GM12864 (cell line): Measurements from ENCODE around the gene RPL3.

ENCODE experiments used
- DNase-seq: peaks from one replicate; pipeline ENCODE4 v3.0.0-alpha.2; 2011; ENCODE audit warnings: low read depth
- H3K4me3 ChIP-seq: 2 replicates; pipeline ENCODE4 v1.5.1; 2011; ENCODE audit warnings: mild to moderate bottlenecking, low read depth, low read length, control low read depth
- TF ChIP-seq, protein P1 (sequence below): IDR thresholded peaks from 2 replicates; pipeline ENCODE4 v1.5.1; 2011; ENCODE audit warnings: low read depth, mild to moderate bottlenecking, moderate library complexity, low read length, control low read depth, inconsistent platforms; ENCODE audit errors: missing control alignments

RPL3 gene

DNA sequence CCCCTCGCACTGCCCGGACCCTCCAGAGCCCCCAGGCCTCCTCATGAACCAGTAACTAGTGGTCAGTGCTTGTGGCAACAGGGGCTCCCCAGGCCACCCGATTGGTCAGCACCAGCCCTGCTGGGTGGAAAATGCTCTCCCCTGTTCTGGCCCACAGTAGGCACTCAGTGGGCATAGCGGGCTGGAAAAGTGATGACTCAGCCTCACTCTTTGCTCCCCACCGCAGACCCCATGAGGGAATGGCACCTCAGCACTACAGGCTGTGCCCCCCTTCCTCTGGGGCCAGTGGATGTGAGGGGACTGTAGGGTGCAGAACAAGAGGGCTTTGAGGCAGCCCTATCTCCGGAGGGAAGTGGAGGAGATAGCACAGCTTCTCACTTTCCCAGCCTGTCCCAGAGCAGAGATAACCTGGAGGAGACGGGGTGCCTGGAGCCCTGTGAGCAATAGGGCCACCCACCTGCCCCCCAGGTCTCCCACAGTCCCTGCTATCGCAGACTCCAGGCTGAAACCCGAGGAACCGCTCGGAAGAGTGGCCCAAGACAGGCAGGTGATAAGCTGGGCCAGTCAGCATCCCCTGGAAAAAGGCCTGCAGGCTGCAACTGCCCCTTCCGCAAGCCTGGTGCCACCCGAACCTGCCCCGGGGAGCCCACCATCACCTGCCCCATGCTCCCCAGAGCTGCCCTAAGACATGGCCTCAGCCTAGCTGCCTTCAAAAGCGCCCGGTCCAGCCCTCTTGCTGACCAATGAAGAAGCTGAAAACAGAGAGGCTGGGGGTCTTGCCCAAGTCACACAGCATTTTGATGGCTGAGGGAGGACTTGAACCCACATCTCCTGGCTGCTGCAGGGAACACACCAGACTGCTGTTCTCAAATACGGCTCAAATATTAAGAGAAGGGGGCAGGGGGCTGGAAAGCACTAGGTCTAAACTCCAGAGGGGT lies 45.2 kb downstream of the RPL3 start:
- H3K4me3 ChIP-seq = no peak overlapping the region
- TF ChIP-seq, protein P1, sequence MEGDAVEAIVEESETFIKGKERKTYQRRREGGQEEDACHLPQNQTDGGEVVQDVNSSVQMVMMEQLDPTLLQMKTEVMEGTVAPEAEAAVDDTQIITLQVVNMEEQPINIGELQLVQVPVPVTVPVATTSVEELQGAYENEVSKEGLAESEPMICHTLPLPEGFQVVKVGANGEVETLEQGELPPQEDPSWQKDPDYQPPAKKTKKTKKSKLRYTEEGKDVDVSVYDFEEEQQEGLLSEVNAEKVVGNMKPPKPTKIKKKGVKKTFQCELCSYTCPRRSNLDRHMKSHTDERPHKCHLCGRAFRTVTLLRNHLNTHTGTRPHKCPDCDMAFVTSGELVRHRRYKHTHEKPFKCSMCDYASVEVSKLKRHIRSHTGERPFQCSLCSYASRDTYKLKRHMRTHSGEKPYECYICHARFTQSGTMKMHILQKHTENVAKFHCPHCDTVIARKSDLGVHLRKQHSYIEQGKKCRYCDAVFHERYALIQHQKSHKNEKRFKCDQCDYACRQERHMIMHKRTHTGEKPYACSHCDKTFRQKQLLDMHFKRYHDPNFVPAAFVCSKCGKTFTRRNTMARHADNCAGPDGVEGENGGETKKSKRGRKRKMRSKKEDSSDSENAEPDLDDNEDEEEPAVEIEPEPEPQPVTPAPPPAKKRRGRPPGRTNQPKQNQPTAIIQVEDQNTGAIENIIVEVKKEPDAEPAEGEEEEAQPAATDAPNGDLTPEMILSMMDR = no peak
- DNase-seq = no peak

DNA sequence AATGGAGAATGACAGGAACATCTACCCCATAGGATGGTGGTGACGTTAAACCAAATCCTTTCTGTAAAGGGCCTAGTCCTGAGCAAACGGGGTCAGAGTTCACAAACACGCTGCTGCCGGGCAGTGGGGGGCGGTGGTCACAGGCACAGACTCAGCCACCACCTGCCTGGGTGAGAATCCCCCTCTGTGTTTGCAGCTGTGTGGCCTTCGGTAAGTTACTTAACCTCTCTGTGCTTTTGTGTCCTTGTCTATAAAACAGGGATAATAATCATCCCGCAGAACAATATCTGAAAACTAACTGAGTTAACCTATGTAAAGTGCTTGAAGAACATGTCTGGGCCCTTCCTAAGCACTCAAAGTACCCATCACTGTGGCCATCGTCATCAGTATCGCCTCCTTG lies 48.6 kb downstream of the RPL3 start:
- DNase-seq = no peak
- H3K4me3 ChIP-seq = no peak overlapping the region
- TF ChIP-seq, protein P1 = no peak

DNA sequence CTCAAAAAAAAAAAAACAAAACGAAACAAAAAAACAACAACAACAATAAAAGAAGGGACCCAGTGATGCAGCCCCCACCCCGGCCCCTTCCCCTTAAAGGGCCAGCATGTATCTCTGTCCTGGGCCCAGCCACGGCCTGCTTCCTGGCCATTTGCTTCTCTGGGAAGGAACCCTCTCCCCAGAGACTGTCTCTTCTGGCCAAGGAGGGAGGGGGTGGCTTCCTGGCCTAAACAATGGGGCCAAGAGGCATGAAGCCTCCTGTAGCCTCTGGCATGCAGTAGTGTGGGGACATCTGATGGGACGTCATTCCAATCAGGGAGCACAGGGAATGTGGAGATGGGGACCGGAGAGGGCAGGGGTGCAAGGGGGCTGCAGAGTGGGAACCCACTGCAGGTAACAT lies 49.1 kb downstream of the RPL3 start:
- TF ChIP-seq, protein P1 = no peak
- DNase-seq = no peak
- H3K4me3 ChIP-seq = no peak overlapping the region

DNA sequence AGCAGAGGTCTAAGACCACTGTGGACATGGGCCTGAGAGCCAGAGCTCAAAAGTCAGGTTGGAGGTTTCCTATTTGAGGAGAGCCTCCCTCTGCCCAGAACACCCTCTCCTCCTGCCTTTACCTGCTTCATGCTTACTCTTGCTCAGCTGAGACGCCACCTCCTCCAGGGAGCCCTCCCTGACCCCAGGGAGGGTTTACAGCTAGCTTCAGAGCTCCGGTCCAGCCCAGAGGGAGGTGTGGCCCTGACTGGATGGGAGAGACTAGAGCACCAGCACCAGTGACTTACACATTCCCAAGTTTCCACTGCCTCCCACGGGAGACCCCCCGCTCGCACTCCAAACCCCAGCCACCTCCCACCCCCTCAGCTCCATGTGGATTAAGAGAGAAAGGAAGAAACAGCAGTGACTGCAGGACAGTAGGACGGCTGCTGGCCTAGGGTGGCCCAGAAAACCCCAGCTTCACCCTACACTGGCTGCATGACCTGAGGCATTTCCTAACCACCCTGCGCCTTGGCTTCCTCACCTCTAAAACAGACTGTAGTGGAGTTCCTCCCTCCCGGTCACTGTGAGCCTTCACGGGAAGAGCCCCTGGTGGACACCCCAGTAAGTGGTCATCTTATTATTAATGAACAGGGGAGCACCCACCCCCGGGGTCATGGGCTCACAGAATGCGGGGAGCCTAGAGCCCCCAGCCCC lies 50.2 kb downstream of the RPL3 start:
- H3K4me3 ChIP-seq = no peak overlapping the region
- TF ChIP-seq, protein P1 = no peak
- DNase-seq = no peak

DNA sequence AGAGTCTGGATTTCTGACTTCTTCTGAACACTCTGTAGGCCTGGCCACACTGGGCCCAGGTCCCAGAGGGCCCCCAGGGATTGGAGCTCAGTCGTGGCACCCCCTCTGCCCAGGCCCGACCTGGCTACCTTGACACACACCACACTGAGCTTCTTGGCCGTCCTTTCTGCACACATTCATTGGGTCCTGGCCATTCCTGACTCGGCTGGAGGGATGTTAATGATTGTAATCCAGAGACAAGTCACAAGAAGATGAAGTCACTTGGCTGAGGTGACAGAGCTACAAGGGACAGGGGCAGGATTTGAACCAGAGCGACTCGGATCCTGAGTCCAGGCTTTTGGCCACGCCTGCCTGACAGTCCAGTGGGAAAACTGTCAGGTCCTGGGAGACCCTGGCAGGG lies 50.8 kb downstream of the RPL3 start:
- no peak for DNase-seq
- H3K4me3 ChIP-seq = no peak overlapping the region
- TF ChIP-seq, protein P1 = no peak

DNA sequence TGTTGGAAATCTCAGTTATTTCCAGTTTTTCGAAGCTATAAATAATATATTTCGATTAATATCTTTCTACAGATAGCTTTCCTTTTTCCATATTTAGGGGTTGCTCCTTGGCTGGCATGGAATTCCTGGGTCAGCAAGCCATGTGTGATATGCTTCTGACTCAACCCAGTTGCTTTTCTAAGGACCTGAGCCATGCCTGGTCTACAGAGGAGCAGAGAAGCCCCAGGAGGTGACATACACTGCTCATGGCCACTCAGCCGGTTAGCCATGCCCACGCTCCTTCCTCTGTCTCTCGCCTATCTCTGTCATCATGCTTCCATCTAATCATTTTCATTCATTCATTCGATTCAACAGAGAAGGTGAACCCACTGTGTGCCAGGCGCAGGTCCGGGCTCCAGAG lies 51.4 kb downstream of the RPL3 start:
- H3K4me3 ChIP-seq = no peak overlapping the region
- TF ChIP-seq, protein P1 = no peak
- DNase-seq = no peak
